Measurements from ENCODE around the gene SCN10A. TPM values are rescaled to one million over a fixed set of nuclear protein-coding genes. Genes with fewer than 3 reads are reported as not detected.

The SCN10A gene
- total RNA-seq, 1 experiment from 2014 or later = not detected

DNA sequence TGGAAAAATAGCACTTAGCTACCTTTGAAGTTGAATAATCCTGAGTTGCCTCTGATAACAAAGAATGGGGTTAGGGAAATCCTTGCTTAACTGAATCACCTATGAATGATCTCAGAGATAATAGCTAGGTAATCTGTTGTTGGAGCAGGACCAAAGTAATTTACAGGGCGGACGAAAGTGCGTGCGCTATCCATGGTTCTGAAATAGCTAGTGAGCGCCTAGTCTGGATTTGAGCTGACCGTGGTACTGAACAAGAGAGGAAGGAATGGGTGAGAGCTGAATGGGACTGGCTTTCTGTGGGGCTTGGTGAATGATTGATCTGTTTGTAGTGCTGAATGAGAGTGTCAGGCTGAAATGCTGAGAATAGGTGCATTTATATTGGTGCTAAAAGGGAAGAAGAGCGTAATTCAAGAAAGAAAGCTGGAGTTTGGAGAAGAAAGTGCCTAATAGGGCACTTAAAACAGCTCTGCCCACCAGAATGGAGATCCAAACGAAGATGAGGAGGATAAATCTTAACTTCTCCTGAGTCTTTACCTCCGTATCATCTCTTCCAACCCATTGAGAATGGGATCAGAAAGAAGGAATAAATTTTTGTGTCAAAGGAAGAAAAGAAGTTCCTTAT, 10.1 kb downstream of the SCN10A start (continued):
- peak; percentile 79; the same call in 1 of the 2 replicates for TF ChIP-seq EMX1 (CRISPR knock-in tag; IDR thresholded peaks at IDR 0.05)
- TF ChIP-seq, protein P1, sequence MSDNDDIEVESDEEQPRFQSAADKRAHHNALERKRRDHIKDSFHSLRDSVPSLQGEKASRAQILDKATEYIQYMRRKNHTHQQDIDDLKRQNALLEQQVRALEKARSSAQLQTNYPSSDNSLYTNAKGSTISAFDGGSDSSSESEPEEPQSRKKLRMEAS (CRISPR knock-in tag; IDR thresholded peaks at IDR 0.05) = peak; percentile 86
- TF ChIP-seq CBFB (CRISPR knock-in tag; IDR thresholded peaks at IDR 0.05; ENCODE audit: low read depth) = peak; percentile 98
- TF ChIP-seq ZNF396 (CRISPR knock-in tag; IDR thresholded peaks at IDR 0.05; ENCODE audit: borderline replicate concordance) = peak; percentile 94; the same call in 1 of the 2 replicates
- TF ChIP-seq KAT7 (CRISPR knock-in tag; IDR thresholded peaks at IDR 0.05; ENCODE audit: borderline replicate concordance) = peak; percentile 99
- TF ChIP-seq NFATC4 (CRISPR knock-in tag; IDR thresholded peaks at IDR 0.05) = no peak
- no peak for TF ChIP-seq ZNF416 (CRISPR knock-in tag; IDR thresholded peaks at IDR 0.05)
- TF ChIP-seq CREB1 (CRISPR knock-in tag; IDR thresholded peaks at IDR 0.05) = peak; percentile 98
- TF ChIP-seq, protein P2, sequence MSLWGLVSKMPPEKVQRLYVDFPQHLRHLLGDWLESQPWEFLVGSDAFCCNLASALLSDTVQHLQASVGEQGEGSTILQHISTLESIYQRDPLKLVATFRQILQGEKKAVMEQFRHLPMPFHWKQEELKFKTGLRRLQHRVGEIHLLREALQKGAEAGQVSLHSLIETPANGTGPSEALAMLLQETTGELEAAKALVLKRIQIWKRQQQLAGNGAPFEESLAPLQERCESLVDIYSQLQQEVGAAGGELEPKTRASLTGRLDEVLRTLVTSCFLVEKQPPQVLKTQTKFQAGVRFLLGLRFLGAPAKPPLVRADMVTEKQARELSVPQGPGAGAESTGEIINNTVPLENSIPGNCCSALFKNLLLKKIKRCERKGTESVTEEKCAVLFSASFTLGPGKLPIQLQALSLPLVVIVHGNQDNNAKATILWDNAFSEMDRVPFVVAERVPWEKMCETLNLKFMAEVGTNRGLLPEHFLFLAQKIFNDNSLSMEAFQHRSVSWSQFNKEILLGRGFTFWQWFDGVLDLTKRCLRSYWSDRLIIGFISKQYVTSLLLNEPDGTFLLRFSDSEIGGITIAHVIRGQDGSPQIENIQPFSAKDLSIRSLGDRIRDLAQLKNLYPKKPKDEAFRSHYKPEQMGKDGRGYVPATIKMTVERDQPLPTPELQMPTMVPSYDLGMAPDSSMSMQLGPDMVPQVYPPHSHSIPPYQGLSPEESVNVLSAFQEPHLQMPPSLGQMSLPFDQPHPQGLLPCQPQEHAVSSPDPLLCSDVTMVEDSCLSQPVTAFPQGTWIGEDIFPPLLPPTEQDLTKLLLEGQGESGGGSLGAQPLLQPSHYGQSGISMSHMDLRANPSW (CRISPR knock-in tag; conservative IDR thresholded peaks at IDR 0.05; ENCODE audit: low read depth) = no peak; the same call in 1 of the 2 replicates
- peak; percentile 90 for TF ChIP-seq ERG (CRISPR knock-in tag; IDR thresholded peaks at IDR 0.05)
- peak; percentile 72; the same call in 1 of the 2 replicates for TF ChIP-seq ATF2 (CRISPR knock-in tag; IDR thresholded peaks at IDR 0.05; ENCODE audit: borderline replicate concordance, low read depth)

DNA sequence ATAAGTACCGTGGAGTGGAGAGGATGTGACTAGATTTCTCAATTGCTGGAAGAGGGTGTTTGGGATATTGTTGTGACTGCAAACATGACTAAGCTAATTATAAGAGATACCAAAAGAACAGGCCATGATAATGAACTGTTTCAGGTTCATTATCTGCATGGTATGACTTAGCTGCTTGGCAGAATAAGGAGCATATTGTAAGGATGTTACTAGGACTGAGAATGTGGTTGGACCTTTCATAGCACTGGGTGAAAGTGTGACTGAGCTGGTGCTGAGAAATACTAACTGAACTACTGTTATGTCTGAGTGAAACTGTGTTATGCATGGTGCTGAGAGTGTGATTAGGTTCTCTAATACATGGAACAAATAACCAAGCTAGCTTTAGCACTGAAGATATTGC, 11.0 kb downstream of the SCN10A start:
- Mint-ChIP-seq H3K36me3 (no peaks in the 10 kb centered on the region), H3K4me1 (peaks cover 13% of the 10 kb centered on the region), H3K27me3 (ENCODE audit: low read depth) (peaks cover 20% of the 10 kb centered on the region; the same call in 1 of the 2 replicates), H3K9me3 (no peaks in the 10 kb centered on the region), H3K27ac (no peak overlapping the region), H3K4me3 (no peak overlapping the region)
- ChIA-PET CTCF (interaction anchor here (0.6 to 1.7 kb wide), 4 partner anchors 66 to 195 kb away, joined by 3 to 9 read pairs (median 6); no protein-coding TSS in a partner anchor), POLR2A (no interaction called here)
- no peak for DNase-seq (ENCODE audit: low spot score)
- ATAC-seq = no peak
- TF ChIP-seq ZNF396 (CRISPR knock-in tag; IDR thresholded peaks at IDR 0.05; ENCODE audit: borderline replicate concordance) (no peak), NR1H2 (CRISPR knock-in tag; IDR thresholded peaks at IDR 0.05) (no peak), GTF2I (CRISPR knock-in tag; conservative IDR thresholded peaks at IDR 0.05) (no peak), ZNF532 (CRISPR knock-in tag; IDR thresholded peaks at IDR 0.05; ENCODE audit: borderline replicate concordance) (no peak), TCF7 (CRISPR knock-in tag; IDR thresholded peaks at IDR 0.05; ENCODE audit: low read depth) (no peak), ATF3 (CRISPR knock-in tag; conservative IDR thresholded peaks at IDR 0.05) (no peak), ERG (CRISPR knock-in tag; IDR thresholded peaks at IDR 0.05) (no peak), MXD4 (CRISPR knock-in tag; IDR thresholded peaks at IDR 0.05; ENCODE audit: borderline replicate concordance) (no peak), ZMAT4 (CRISPR knock-in tag; IDR thresholded peaks at IDR 0.05) (no peak), KAT7 (CRISPR knock-in tag; IDR thresholded peaks at IDR 0.05; ENCODE audit: borderline replicate concordance) (no peak), AR (CRISPR knock-in tag; IDR thresholded peaks at IDR 0.05) (no peak), CBFB (CRISPR knock-in tag; IDR thresholded peaks at IDR 0.05; ENCODE audit: low read depth) (no peak)
